AG09309 (cell line): Measurements from ENCODE around the gene ART1.

ENCODE experiments used
- DNase-seq: peaks from one replicate; pipeline ENCODE4 v3.0.0-alpha.2; 2010; ENCODE audit warnings: low read depth
- H3K4me3 ChIP-seq: 2 replicates; pipeline ENCODE4 v1.5.1; 2011; ENCODE audit warnings: mild to moderate bottlenecking, low read depth, low read length, moderate library complexity; ENCODE audit not compliant: control insufficient read depth
- CTCF ChIP-seq: IDR thresholded peaks from 2 replicates; pipeline ENCODE4 v1.5.1; 2011; ENCODE audit warnings: mild to moderate bottlenecking, low read depth, low read length, inconsistent platforms; ENCODE audit not compliant: insufficient read depth, control insufficient read depth; ENCODE audit errors: missing control alignments

ART1 gene

GRCh38 chr11:3675971-3676370, 31.0 kb downstream of the ART1 start:
- no peak for TF ChIP-seq CTCF
- no peak overlapping the region for H3K4me3 ChIP-seq

GRCh38 chr11:3679077-3679476, 34.1 kb downstream of the ART1 start:
- no peak for DNase-seq
- TF ChIP-seq CTCF: no peak
- no peak overlapping the region for H3K4me3 ChIP-seq

More at GRCh38 chr11:3675971-3676370, 31.0 kb downstream of the ART1 start:
- DNase-seq: no peak

GRCh38 chr11:3683039-3683438, 38.1 kb downstream of the ART1 start:
- DNase-seq: no peak
- no peak for TF ChIP-seq CTCF
- H3K4me3 ChIP-seq: no peak overlapping the region

- no peak for TF ChIP-seq CTCF
- no peak overlapping the region for H3K4me3 ChIP-seq
- no peak for DNase-seq
Observed at GRCh38 chr11:3684129-3684818, 39.3 kb downstream of the ART1 start.

- H3K4me3 ChIP-seq: no peak overlapping the region
- TF ChIP-seq CTCF: no peak
- no peak for DNase-seq
Observed at GRCh38 chr11:3684819-3685172, 39.9 kb downstream of the ART1 start.

- TF ChIP-seq CTCF: no peak
- no peak for DNase-seq
Observed at GRCh38 chr11:3685923-3686322, 41.0 kb downstream of the ART1 start.

More at GRCh38 chr11:3685923-3686322, 41.0 kb downstream of the ART1 start:
- no peak overlapping the region for H3K4me3 ChIP-seq
